Tibial artery (tissue), 4 donors: Measurements from ENCODE around the gene TCF4.

Experiments
- DNase-seq, 2 donors: peaks; one replicate each; pipeline ENCODE4 v3.0.0-alpha.2; 2019
- H3K27ac ChIP-seq, 2 donors: fragments of 200-600 bp; sonication (generic) in 1 of 2; 1 replicate in 1 of 2; 2 replicates in 1 of 2; pipeline ENCODE4 v1.5.1; 2018 to 2019; ENCODE audit warnings: mild to moderate bottlenecking in 1 of 2
- H3K27me3 ChIP-seq, 2 donors: fragments of 200-600 bp; sonication (generic) in 1 of 2; one replicate each; pipeline versions ENCODE4 v1.5.1 to v1.6.0; 2016 to 2019
- H3K36me3 ChIP-seq, 3 donors: fragments of 200-600 bp; sonication (generic) in 2 of 3; one replicate each; pipeline ENCODE4 v1.5.1; 2016 to 2019; ENCODE audit warnings: mild to moderate bottlenecking in 2 of 3
- H3K4me1 ChIP-seq, 4 donors: fragments of 200-600 bp; sonication (generic) in 2 of 4; 1 replicate in 3 of 4; 2 replicates in 1 of 4; pipeline ENCODE4 v1.5.1; 2016 to 2019
- H3K4me3 ChIP-seq, 2 donors: fragments of 200-600 bp; sonication (generic) in 1 of 2; 1 replicate in 1 of 2; 2 replicates in 1 of 2; pipeline ENCODE4 v1.5.1; 2018 to 2019; ENCODE audit warnings: mild to moderate bottlenecking in 2 of 2
- H3K9me3 ChIP-seq, 3 donors: fragments of 200-600 bp; sonication (generic) in 1 of 3; one replicate each; pipeline ENCODE4 v1.5.1; 2016 to 2019
- intact Hi-C: fragments of 100-400 bp; cut with DNase I; formaldehyde crosslinking; loops from one replicate; pipeline ENCODE4 v1.15.0; 2023; ENCODE audit warnings: low total_unique reads
- TF ChIP-seq, protein P1 (sequence below), 2 experiments: fragments of 200-600 bp in 1 of 2; fragments of 450-650 bp in 1 of 2; IDR thresholded peaks; one replicate each; pipeline ENCODE4 v1.5.1; 2017 to 2019; ENCODE audit warnings: antibody characterized with exemption in 2 of 2, mild to moderate bottlenecking in 1 of 2, moderate library complexity in 1 of 2

Gene TCF4

DNA sequence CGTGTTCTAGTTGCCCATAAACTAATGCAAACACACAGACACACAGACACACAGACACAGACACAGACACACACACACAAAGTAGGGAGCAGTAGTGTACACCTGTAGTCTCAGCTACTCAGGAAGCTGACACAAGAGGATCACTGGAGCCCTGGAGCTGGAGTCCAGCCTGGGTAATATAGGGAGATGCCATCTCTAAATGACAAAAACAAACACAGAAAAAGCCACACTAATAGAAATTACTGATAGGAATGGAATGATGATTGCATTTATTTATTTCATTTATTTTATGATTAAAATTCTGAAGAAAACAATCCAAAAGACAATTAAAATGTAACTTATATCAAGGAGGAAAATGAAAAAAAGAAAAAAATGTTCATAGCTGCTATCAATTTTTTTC is 30.8 kb downstream of the TCF4 start:
- intact Hi-C loops = no loop called here

DNA sequence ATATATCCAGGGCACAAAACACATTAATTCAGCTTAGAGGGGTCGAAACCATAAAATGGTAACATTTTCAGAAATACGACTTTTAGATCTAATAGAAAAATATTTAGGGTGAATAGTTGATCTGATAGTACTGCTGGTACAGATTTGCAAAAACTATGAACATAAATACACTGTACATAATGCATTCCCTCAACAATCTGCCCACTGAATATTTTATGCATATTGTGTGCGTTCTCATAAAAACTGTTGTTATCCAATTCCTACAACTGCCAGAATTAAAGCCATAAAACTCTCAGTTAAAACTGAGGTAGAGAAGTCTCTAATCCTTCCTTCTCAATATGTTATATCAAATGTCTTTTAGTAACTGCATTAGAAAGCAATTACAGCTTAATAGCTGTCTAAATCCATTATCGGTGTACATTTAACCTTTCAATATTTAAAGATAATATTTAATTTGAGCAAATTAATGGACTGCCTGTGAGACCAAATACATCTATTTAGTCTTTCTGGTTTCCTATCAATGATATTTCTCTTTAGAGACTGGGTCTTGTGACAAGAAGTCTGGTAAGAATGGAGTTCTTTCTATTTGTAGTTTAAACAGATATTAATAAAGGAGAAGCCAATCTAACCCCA is 32.5 kb downstream of the TCF4 start:
- no peak overlapping the region for H3K4me3 ChIP-seq
- DNase-seq = no peak
- intact Hi-C loops = no loop called here

More for the DNA sequence above, 30.8 kb downstream of the TCF4 start:
- H3K27ac ChIP-seq = no peak overlapping the region
- no peak overlapping the region for H3K4me3 ChIP-seq
- DNase-seq = no peak
- no peaks in the 10 kb centered on the region for H3K36me3 ChIP-seq
- H3K27me3 ChIP-seq = no peaks in the 10 kb centered on the region
- H3K4me1 ChIP-seq = no peaks in the 10 kb centered on the region
- no peaks in the 10 kb centered on the region for H3K9me3 ChIP-seq
- TF ChIP-seq, protein P1, sequence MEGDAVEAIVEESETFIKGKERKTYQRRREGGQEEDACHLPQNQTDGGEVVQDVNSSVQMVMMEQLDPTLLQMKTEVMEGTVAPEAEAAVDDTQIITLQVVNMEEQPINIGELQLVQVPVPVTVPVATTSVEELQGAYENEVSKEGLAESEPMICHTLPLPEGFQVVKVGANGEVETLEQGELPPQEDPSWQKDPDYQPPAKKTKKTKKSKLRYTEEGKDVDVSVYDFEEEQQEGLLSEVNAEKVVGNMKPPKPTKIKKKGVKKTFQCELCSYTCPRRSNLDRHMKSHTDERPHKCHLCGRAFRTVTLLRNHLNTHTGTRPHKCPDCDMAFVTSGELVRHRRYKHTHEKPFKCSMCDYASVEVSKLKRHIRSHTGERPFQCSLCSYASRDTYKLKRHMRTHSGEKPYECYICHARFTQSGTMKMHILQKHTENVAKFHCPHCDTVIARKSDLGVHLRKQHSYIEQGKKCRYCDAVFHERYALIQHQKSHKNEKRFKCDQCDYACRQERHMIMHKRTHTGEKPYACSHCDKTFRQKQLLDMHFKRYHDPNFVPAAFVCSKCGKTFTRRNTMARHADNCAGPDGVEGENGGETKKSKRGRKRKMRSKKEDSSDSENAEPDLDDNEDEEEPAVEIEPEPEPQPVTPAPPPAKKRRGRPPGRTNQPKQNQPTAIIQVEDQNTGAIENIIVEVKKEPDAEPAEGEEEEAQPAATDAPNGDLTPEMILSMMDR (IDR thresholded peaks at IDR 0.05) = no peak

DNA sequence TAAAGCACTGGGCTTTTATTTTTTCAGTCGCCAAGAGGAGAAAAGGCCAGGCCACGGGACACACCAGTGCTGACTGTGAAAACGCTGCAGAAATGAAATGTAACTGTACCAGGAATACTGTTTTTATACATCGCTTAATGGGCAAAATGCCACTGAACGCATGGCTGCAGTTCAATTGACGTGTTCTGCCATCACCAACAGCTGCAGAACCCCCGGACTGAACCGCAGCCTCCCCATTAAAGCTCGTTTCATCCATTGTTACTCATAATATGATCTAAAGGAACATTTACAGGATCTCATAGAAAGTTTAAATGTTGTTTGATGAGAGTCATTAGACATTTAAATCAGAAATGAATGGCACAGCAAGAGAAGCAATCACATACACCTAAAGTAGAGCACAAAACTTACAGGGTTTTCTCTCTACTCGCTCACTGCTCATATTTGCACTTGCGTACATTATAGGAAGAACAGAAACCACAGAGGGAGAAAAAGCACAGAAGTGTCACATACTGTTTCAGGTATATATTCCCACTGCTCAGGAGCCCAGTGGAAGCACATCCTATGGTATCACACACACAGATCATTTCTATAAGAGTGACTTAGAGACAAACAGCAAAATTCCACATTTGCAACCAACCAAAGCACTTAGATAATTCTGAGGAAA is 35.3 kb downstream of the TCF4 start:
- H3K4me1 ChIP-seq = peaks cover 0 to 21% (median 8%) of the 10 kb centered on the region in 4 donors
- TF ChIP-seq, protein P1 (IDR thresholded peaks at IDR 0.05) = no peak
- no peak overlapping the region for H3K4me3 ChIP-seq
- intact Hi-C loops = no loop called here
- H3K27ac ChIP-seq = no peak overlapping the region
- no peaks in the 10 kb centered on the region for H3K36me3 ChIP-seq
- H3K9me3 ChIP-seq = no peaks in the 10 kb centered on the region
- H3K27me3 ChIP-seq = no peaks in the 10 kb centered on the region
- DNase-seq = no peak

More for the DNA sequence above, 32.5 kb downstream of the TCF4 start:
- TF ChIP-seq, protein P1 (IDR thresholded peaks at IDR 0.05) = no peak
- peaks cover 0 to 9% (median 4%) of the 10 kb centered on the region in 4 donors for H3K4me1 ChIP-seq
- no peaks in the 10 kb centered on the region for H3K9me3 ChIP-seq
- no peak overlapping the region for H3K27ac ChIP-seq
- no peaks in the 10 kb centered on the region for H3K27me3 ChIP-seq
- H3K36me3 ChIP-seq = no peaks in the 10 kb centered on the region

DNA sequence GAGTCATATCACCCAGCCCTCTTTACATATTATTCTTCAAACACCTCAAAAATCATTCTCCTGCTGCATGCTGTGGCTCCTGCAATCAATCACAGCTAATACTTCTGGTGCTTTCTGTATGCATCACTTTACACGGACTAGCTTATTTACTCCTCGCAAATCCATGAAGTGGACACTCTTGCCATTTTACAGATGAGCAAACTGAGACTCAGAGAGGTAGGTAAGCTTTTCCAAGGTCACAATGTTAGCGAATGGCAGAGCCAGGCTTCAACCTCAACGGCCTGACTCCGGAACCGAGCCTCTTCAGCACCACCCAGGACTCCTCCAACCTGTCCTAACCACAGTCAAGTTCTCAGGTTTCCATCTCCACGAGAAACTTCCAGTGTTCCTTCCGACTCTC is 36.8 kb downstream of the TCF4 start:
- Histone ChIP-seq H3K4me1 (peaks cover 0 to 24% (median 11%) of the 10 kb centered on the region in 4 donors), H3K27me3 (no peaks in the 10 kb centered on the region), H3K9me3 (no peaks in the 10 kb centered on the region), H3K27ac (no peak overlapping the region), H3K4me3 (peak overlapping the region; percentile 11 to 28), H3K36me3 (no peaks in the 10 kb centered on the region)
- DNase-seq = no peak
- intact Hi-C loops = no loop called here
- TF ChIP-seq, protein P1 (IDR thresholded peaks at IDR 0.05) = no peak

DNA sequence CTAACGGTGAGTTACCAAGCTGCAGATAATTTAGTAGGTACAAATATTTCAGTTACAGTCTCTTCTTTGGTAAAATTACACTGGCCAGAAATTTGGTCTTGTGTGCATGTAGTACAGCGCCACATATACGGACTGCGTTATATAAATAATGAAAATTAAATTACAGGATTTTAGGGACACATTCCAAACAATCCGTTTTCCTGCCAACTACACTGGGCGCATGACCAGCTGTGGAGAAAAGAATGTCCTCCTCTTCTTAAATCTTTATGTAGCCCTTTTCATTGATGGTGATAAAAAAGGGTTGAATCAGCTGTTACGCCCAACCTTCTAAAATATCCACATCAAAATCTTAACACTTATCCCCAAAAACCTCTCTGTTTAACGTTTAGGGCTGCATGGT is 37.5 kb downstream of the TCF4 start:
- no peaks in the 10 kb centered on the region for H3K27me3 ChIP-seq
- H3K27ac ChIP-seq = no peak overlapping the region
- TF ChIP-seq, protein P1 (IDR thresholded peaks at IDR 0.05) = no peak
- no peaks in the 10 kb centered on the region for H3K9me3 ChIP-seq
- peak overlapping the region; percentile 11 to 28 for H3K4me3 ChIP-seq
- no peak for DNase-seq
- H3K36me3 ChIP-seq = no peaks in the 10 kb centered on the region
- intact Hi-C loops = no loop called here
- H3K4me1 ChIP-seq = peaks cover 0 to 24% (median 11%) of the 10 kb centered on the region in 4 donors
